Upper lobe of right lung (tissue), 1 donor: ENCODE data around the gene SMIM41. TPM values are rescaled to one million over a fixed set of nuclear protein-coding genes. Genes with fewer than 3 reads are reported as not detected.

ENCODE experiments used
- ATAC-seq: fragments of 200-7000 bp; cut with Tn5 transposase; one replicate; pipeline ENCODE4 v1.9.1; 2020; ENCODE audit warnings: mild to moderate bottlenecking, moderate library complexity
- DNase-seq: peaks from one replicate; pipeline ENCODE4 v3.0.0-alpha.2; 2020
- H3K27ac ChIP-seq: fragments of 200-600 bp; one replicate; pipeline ENCODE4 v1.8.0; 2022
- H3K27me3 ChIP-seq: fragments of 200-600 bp; one replicate; pipeline ENCODE4 v1.8.0; 2022; ENCODE audit warnings: mild to moderate bottlenecking
- H3K36me3 ChIP-seq: fragments of 200-600 bp; one replicate; pipeline ENCODE4 v1.8.0; 2022
- H3K4me1 ChIP-seq: fragments of 200-600 bp; one replicate; pipeline ENCODE4 v1.8.0; 2022
- H3K4me3 ChIP-seq: fragments of 200-600 bp; one replicate; pipeline ENCODE4 v1.8.0; 2022; ENCODE audit warnings: mild to moderate bottlenecking
- H3K9me3 ChIP-seq: fragments of 200-600 bp; one replicate; pipeline ENCODE4 v1.8.0; 2022
- CTCF ChIP-seq: fragments of 200-600 bp; IDR thresholded peaks from one replicate; pipeline ENCODE4 v1.8.0; 2022; ENCODE audit warnings: antibody characterized with exemption
- intact Hi-C: fragments of 100-400 bp; cut with DNase I; formaldehyde crosslinking; loops from one replicate; pipeline ENCODE4 v1.11.0; 2022
- total RNA-seq: library from RNA; stranded (reverse); fragmentation: NEBNext Ultra II Directional; extraction: Animal tissue kit (Norgen Biotek cat#: 25700); gene quantifications from one replicate; pipeline ENCODE4 v1.2.1, GENCODE V29; 2021
- donor health status: DM: no; HTN: yes; CAD: no; lungs with severe emphysema.

Gene SMIM41
- total RNA-seq, 1 donor from 2014 or later: 6.1 TPM

GRCh38 chr12:52083638-52083996, 4.1 kb downstream of the SMIM41 start:
- no peak for ATAC-seq
- Histone ChIP-seq H3K27me3 (no peaks in the 10 kb centered on the region), H3K4me1 (peaks cover 25% of the 10 kb centered on the region), H3K4me3 (no peak overlapping the region), H3K27ac (no peak overlapping the region), H3K36me3 (no peaks in the 10 kb centered on the region), H3K9me3 (no peaks in the 10 kb centered on the region)
- no peak for DNase-seq
- TF ChIP-seq CTCF: peak; percentile 1
- intact Hi-C loops: no loop called here

- no peaks in the 10 kb centered on the region for H3K9me3 ChIP-seq
- TF ChIP-seq CTCF: no peak
- intact Hi-C loops: loop anchor here (5.0 kb wide), 1 partner anchor 57 kb away; no protein-coding TSS in a partner anchor
- no peak overlapping the region for H3K27ac ChIP-seq
- ATAC-seq (no peak), DNase-seq (peak; percentile 29)
- H3K27me3 ChIP-seq: no peaks in the 10 kb centered on the region
- no peaks in the 10 kb centered on the region for H3K36me3 ChIP-seq
- no peak overlapping the region for H3K4me3 ChIP-seq
- H3K4me1 ChIP-seq: peaks cover 25% of the 10 kb centered on the region
Measured at GRCh38 chr12:52084491-52085231, 5.2 kb downstream of the SMIM41 start.

- intact Hi-C loops: loop anchor here (5.0 kb wide), 1 partner anchor 58 kb away; no protein-coding TSS in a partner anchor
- DNase-seq: peak; percentile 39
- TF ChIP-seq CTCF: no peak
Measured at GRCh38 chr12:52085682-52086180, 6.2 kb downstream of the SMIM41 start.

GRCh38 chr12:52086366-52086765, 6.9 kb downstream of the SMIM41 start:
- peak; percentile 49 for DNase-seq
- H3K27ac ChIP-seq: no peak overlapping the region

More at GRCh38 chr12:52085682-52086180, 6.2 kb downstream of the SMIM41 start:
- Histone ChIP-seq H3K27me3 (no peaks in the 10 kb centered on the region), H3K9me3 (no peaks in the 10 kb centered on the region), H3K4me1 (peaks cover 25% of the 10 kb centered on the region), H3K4me3 (no peak overlapping the region), H3K36me3 (no peaks in the 10 kb centered on the region), H3K27ac (no peak overlapping the region)
- no peak for ATAC-seq

More at GRCh38 chr12:52086366-52086765, 6.9 kb downstream of the SMIM41 start:
- H3K9me3 ChIP-seq: no peaks in the 10 kb centered on the region
- intact Hi-C loops: loop anchor here (5.0 kb wide), 1 partner anchor 59 kb away; no protein-coding TSS in a partner anchor
- ATAC-seq: no peak
- no peak overlapping the region for H3K4me3 ChIP-seq
- H3K4me1 ChIP-seq: peaks cover 18% of the 10 kb centered on the region
- no peaks in the 10 kb centered on the region for H3K27me3 ChIP-seq
- no peak for TF ChIP-seq CTCF
- H3K36me3 ChIP-seq: no peaks in the 10 kb centered on the region
